MCF 10A (cell line): ENCODE measurements around the gene ADAM22. TPM values are rescaled to one million over a fixed set of nuclear protein-coding genes. Genes with fewer than 3 reads are reported as not detected.

Experiments used
- BruUV-seq: library from RNA; stranded (reverse); fragments of 400-500 nt; replicated peaks from 2 replicates; lab custom pipeline; 2021; lab: Mats Ljungman, UMichigan
- CTCF ChIA-PET: fragments of 300-600 bp; sonication (Branson Sonifier 250); formaldehyde crosslinking; extraction: SDS; loops from one replicate; lab custom pipeline; 2021; ENCODE audit warnings: antibody characterized with exemption, inconsistent platforms; lab: Yijun Ruan, JAX
- POLR2A ChIA-PET: fragments of 300-600, 350-650 bp; sonication (Branson Sonifier 250); formaldehyde crosslinking; extraction: SDS; loops from one replicate; lab custom pipeline; 2020; ENCODE audit warnings: antibody characterized with exemption, inconsistent platforms; lab: Yijun Ruan, JAX
- DNase-seq: peaks from one replicate; pipeline ENCODE4 v3.0.0-alpha.2; 2018; ENCODE audit not compliant: unreplicated experiment
- H3K27ac Mint-ChIP-seq: one replicate; pipeline ENCODE4 v1.8.0; 2022; ENCODE audit warnings: mild to moderate bottlenecking, low read depth, mixed read lengths; ENCODE audit not compliant: unreplicated experiment
- H3K27me3 Mint-ChIP-seq: one replicate; pipeline ENCODE4 v1.8.0; 2022; ENCODE audit warnings: mixed read lengths; ENCODE audit not compliant: insufficient read depth, unreplicated experiment
- H3K36me3 Mint-ChIP-seq: one replicate; pipeline ENCODE4 v1.8.0; 2022; ENCODE audit warnings: mild to moderate bottlenecking, moderate library complexity, mixed read lengths; ENCODE audit not compliant: insufficient read depth, unreplicated experiment
- H3K4me1 Mint-ChIP-seq: one replicate; pipeline ENCODE4 v1.8.0; 2022; ENCODE audit warnings: mixed read lengths; ENCODE audit not compliant: insufficient read depth, unreplicated experiment
- H3K4me3 Mint-ChIP-seq: one replicate; pipeline ENCODE4 v1.8.0; 2022; ENCODE audit warnings: mild to moderate bottlenecking, moderate library complexity, mixed read lengths; ENCODE audit not compliant: unreplicated experiment
- H3K9me3 Mint-ChIP-seq: one replicate; pipeline ENCODE4 v1.8.0; 2022; ENCODE audit warnings: mixed read lengths; ENCODE audit not compliant: unreplicated experiment
- CTCF ChIP-seq: fragments of 200-600 bp; IDR thresholded peaks from one replicate; pipeline ENCODE4 v1.8.0; 2022; ENCODE audit warnings: antibody characterized with exemption, mild to moderate bottlenecking; ENCODE audit not compliant: unreplicated experiment
- intact Hi-C: fragments of 100-400 bp; cut with micrococcal nuclease; formaldehyde crosslinking; loops from 2 replicates; pipeline ENCODE4 v1.14.1; 2022
- total RNA-seq: library from RNA; stranded (reverse); gene quantifications from 2 replicates; pipeline ENCODE4 v1.2.3, GENCODE V29; 2022

Gene ADAM22
- total RNA-seq, 1 experiment from 2014 or later: not detected

DNA sequence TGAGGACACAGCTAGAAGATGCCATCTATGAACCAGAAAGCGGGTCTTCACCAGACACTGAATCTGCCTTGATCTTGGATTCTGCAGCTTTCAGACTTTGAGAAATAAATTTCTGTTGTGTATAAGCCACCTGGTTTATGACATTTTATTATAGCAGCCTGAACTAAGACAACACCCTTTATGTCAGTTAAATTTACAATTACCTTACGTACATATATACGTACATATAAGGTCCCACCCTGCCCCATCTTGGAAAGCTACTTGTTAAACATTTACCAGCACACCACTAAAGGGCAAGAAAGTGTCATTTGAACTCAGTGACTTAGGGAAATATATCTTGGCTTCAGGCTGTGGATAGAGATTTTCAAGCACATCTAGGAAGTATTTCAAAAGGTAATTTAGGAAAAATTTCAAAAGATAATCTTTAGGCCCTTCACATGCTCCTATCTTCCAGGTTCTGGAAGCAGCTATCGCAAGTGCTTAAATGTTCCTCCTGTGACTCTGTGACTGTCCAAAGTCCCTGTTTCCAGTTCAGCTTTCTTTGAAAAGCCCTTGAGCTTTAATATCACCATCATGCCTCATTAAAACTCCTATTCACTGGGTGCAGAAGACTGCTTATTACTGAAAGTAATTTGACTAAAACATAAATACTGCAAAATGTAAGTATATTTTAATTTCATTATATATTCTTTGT, 295.4 kb downstream of the ADAM22 start:
- H3K36me3 Mint-ChIP-seq: no peaks in the 10 kb centered on the region
- no TSS peak for BruUV-seq
- POLR2A ChIA-PET: interaction anchor here (2.2 kb wide), 1 partner anchor 9 kb away, joined by 11 read pairs; the partner anchor contains the start of gene SRI
- H3K27me3 Mint-ChIP-seq: no peaks in the 10 kb centered on the region
- TF ChIP-seq CTCF: no peak
- intact Hi-C loops: no loop called here
- no peak overlapping the region for H3K4me3 Mint-ChIP-seq
- H3K9me3 Mint-ChIP-seq: no peaks in the 10 kb centered on the region
- no peak overlapping the region for H3K27ac Mint-ChIP-seq
- CTCF ChIA-PET: interaction anchor here (1.8 to 2.0 kb wide), 2 partner anchors 14 to 129 kb away, joined by 7 to 10 read pairs; no protein-coding TSS in a partner anchor
- no peak for DNase-seq
- H3K4me1 Mint-ChIP-seq: no peaks in the 10 kb centered on the region

GRCh38 chr7:88230646-88231045, 296.6 kb downstream of the ADAM22 start:
- no TSS peak for BruUV-seq
- Mint-ChIP-seq H3K27me3 (peaks cover 11% of the 10 kb centered on the region), H3K9me3 (no peaks in the 10 kb centered on the region), H3K36me3 (no peaks in the 10 kb centered on the region), H3K4me1 (no peaks in the 10 kb centered on the region), H3K27ac (no peak overlapping the region), H3K4me3 (no peak overlapping the region)
- ChIA-PET CTCF (no interaction called here), POLR2A (interaction anchor here (2.2 kb wide), 1 partner anchor 10 kb away, joined by 11 read pairs; the partner anchor contains the start of gene SRI)
- no peak for DNase-seq
- intact Hi-C loops: no loop called here
- no peak for TF ChIP-seq CTCF

DNA sequence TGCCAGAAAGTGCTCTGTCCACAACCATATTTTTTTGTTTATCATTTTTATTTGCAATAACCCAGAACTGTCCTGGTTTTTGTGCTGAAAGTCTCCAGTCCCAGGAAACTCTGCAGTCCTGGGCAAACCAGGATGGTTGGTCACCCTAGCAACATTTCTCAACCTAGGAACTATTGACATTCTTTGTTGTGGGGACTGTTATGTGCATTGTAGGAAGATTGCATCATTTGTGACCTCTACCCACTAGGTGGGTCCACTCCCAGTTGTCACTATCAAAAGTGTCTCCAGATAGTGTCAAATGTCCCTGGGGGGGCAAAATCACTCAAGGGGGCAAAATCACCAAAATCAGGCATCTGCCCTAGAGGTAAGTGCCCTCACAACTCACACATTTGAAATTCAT, 299.8 kb downstream of the ADAM22 start:
- DNase-seq: no peak
- CTCF ChIA-PET: interaction anchor here (1.3 kb wide), 1 partner anchor 125 kb away, joined by 3 read pairs; no protein-coding TSS in a partner anchor
- Mint-ChIP-seq H3K36me3 (no peaks in the 10 kb centered on the region), H3K27ac (no peak overlapping the region), H3K27me3 (peaks cover 17% of the 10 kb centered on the region), H3K4me3 (no peak overlapping the region), H3K4me1 (no peaks in the 10 kb centered on the region), H3K9me3 (no peaks in the 10 kb centered on the region)
- intact Hi-C loops: no loop called here
- no peak for TF ChIP-seq CTCF
- POLR2A ChIA-PET: no interaction called here
- no TSS peak for BruUV-seq

DNA sequence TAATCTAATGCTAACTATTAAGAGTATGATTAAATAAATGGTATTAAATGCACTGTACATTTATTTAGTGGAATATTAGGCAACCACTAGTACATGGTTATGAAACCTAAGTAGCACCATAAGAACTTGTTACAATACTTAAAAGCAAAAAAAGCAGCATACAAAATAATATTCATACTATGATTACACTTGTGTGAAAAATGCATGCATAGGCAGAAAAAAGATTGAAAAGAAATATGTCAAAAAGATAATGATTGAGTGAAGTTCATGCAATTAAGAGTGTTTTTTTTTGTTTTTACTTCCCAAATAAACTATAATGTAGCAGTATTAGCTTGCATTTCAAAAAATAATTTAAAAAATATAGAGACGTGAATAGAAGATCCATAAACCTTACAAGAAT, 305.8 kb downstream of the ADAM22 start:
- H3K36me3 Mint-ChIP-seq: no peaks in the 10 kb centered on the region
- no peaks in the 10 kb centered on the region for H3K4me1 Mint-ChIP-seq
- POLR2A ChIA-PET: no interaction called here
- no peaks in the 10 kb centered on the region for H3K9me3 Mint-ChIP-seq
- no peak overlapping the region for H3K27ac Mint-ChIP-seq
- CTCF ChIA-PET: interaction anchor here (10.9 kb wide), 1 partner anchor 120 kb away, joined by 229 read pairs; no protein-coding TSS in a partner anchor
- peaks cover 14% of the 10 kb centered on the region for H3K27me3 Mint-ChIP-seq
- H3K4me3 Mint-ChIP-seq: no peak overlapping the region
- intact Hi-C loops: loop anchor here (5.0 to 10.0 kb wide), 2 partner anchors 305 to 1382 kb away; no protein-coding TSS in a partner anchor
- DNase-seq: no peak
- BruUV-seq: no TSS peak
- TF ChIP-seq CTCF: no peak
